Neutrophil (primary cell): ENCODE results near the gene DYDC1.

Experiments used
- H3K27ac ChIP-seq: fragments of 200-600 bp; sonication (generic); 2 replicates; pipeline ENCODE4 v1.5.1; 2016; ENCODE audit warnings: mild to moderate bottlenecking, moderate library complexity
- H3K27me3 ChIP-seq: fragments of 200-600 bp; sonication (generic); 2 replicates; pipeline ENCODE4 v1.6.0; 2016; ENCODE audit warnings: mild to moderate bottlenecking
- H3K36me3 ChIP-seq: fragments of 200-600 bp; sonication (generic); 2 replicates; pipeline ENCODE4 v1.5.1; 2017
- H3K4me1 ChIP-seq, 2 experiments: fragments of 200-600 bp in 1 of 2; sonication (generic) in 1 of 2; 1 replicate in 1 of 2; 2 replicates in 1 of 2; pipeline versions ENCODE4 v1.5.1 to v1.6.1; 2013 to 2016; ENCODE audit warnings: low read depth in 1 of 2, low read length in 1 of 2, mild to moderate bottlenecking in 1 of 2, moderate library complexity in 1 of 2; ENCODE audit not compliant: control insufficient read depth in 1 of 2, insufficient read depth in 1 of 2
- H3K4me3 ChIP-seq, 2 experiments: fragments of 200-600 bp in 1 of 2; sonication (generic) in 1 of 2; 1 replicate in 1 of 2; 2 replicates in 1 of 2; pipeline ENCODE4 v1.5.1; 2013 to 2016; ENCODE audit warnings: low read depth in 1 of 2, low read length in 1 of 2, mild to moderate bottlenecking in 1 of 2, moderate library complexity in 1 of 2
- H3K9me3 ChIP-seq: fragments of 200-600 bp; sonication (generic); 2 replicates; pipeline ENCODE4 v1.5.1; 2016
- CTCF ChIP-seq: fragments of 200-600 bp; sonication (generic); IDR thresholded peaks from 2 replicates; pipeline ENCODE4 v1.5.1; 2016; ENCODE audit warnings: antibody characterized with exemption

The DYDC1 gene

GRCh38 chr10:80344276-80344675 lies 12.3 kb downstream of the DYDC1 start:
- no peak overlapping the region for H3K27ac ChIP-seq
- H3K4me3 ChIP-seq, result no peak overlapping the region
- no peaks in the 10 kb centered on the region for H3K9me3 ChIP-seq
- H3K27me3 ChIP-seq, result no peaks in the 10 kb centered on the region
- TF ChIP-seq CTCF, result no peak
- H3K4me1 ChIP-seq, result no peaks in the 10 kb centered on the region
- no peaks in the 10 kb centered on the region for H3K36me3 ChIP-seq

GRCh38 chr10:80333983-80334382 lies 22.6 kb downstream of the DYDC1 start:
- H3K27ac ChIP-seq, result no peak overlapping the region
- no peaks in the 10 kb centered on the region for H3K27me3 ChIP-seq
- H3K4me1 ChIP-seq, result no peaks in the 10 kb centered on the region
- no peaks in the 10 kb centered on the region for H3K36me3 ChIP-seq
- TF ChIP-seq CTCF, result no peak
- H3K4me3 ChIP-seq, result no peak overlapping the region
- no peaks in the 10 kb centered on the region for H3K9me3 ChIP-seq

- Histone ChIP-seq H3K36me3 (no peaks in the 10 kb centered on the region), H3K9me3 (no peaks in the 10 kb centered on the region), H3K27ac (no peak overlapping the region), H3K27me3 (no peaks in the 10 kb centered on the region), H3K4me3 (no peak overlapping the region), H3K4me1 (no peaks in the 10 kb centered on the region)
- TF ChIP-seq CTCF, result no peak
These were observed 31.6 kb downstream of the DYDC1 start for GRCh38 chr10:80324891-80325364.

- Histone ChIP-seq H3K36me3 (no peaks in the 10 kb centered on the region), H3K9me3 (no peaks in the 10 kb centered on the region), H3K4me1 (no peaks in the 10 kb centered on the region), H3K4me3 (no peak overlapping the region), H3K27ac (no peak overlapping the region), H3K27me3 (no peaks in the 10 kb centered on the region)
- no peak for TF ChIP-seq CTCF
These were observed 32.5 kb downstream of the DYDC1 start for GRCh38 chr10:80324086-80324485.

- TF ChIP-seq CTCF, result no peak
- H3K36me3 ChIP-seq, result no peaks in the 10 kb centered on the region
- H3K4me1 ChIP-seq, result no peaks in the 10 kb centered on the region
- H3K27me3 ChIP-seq, result no peaks in the 10 kb centered on the region
- no peak overlapping the region for H3K27ac ChIP-seq
- no peaks in the 10 kb centered on the region for H3K9me3 ChIP-seq
- no peak overlapping the region for H3K4me3 ChIP-seq
These were observed 33.2 kb downstream of the DYDC1 start for GRCh38 chr10:80323311-80323710.

- TF ChIP-seq CTCF, result no peak
These were observed 33.8 kb downstream of the DYDC1 start for GRCh38 chr10:80322711-80323110.

More at GRCh38 chr10:80322711-80323110, 33.8 kb downstream of the DYDC1 start:
- no peaks in the 10 kb centered on the region for H3K4me1 ChIP-seq
- no peaks in the 10 kb centered on the region for H3K9me3 ChIP-seq
- H3K36me3 ChIP-seq, result no peaks in the 10 kb centered on the region
- H3K4me3 ChIP-seq, result no peak overlapping the region
- H3K27ac ChIP-seq, result no peak overlapping the region
- H3K27me3 ChIP-seq, result no peaks in the 10 kb centered on the region
